NCI-H128 (cell line): Measurements from ENCODE around the gene PTPRK.

Experiments
- DNase-seq: peaks from one replicate; lab custom pipeline; 2025; ENCODE audit not compliant: unreplicated experiment; lab: John Stamatoyannopoulos, UW

PTPRK gene

GRCh38 chr6:128520436-128521281, at the start of gene PTPRK:
Gene PTPRK, minus strand, starts transcription at chr6:128520599. Its CDS starts 241 bp downstream, at chr6:128520358.
- peak; percentile 31 for DNase-seq

GRCh38 chr6:128567029-128567428, 46.6 kb upstream of the PTPRK start:
- DNase-seq: no peak

GRCh38 chr6:128560966-128561365, 40.6 kb upstream of the PTPRK start:
- DNase-seq: no peak

GRCh38 chr6:128558924-128559323, 38.5 kb upstream of the PTPRK start:
- no peak for DNase-seq

GRCh38 chr6:128558021-128558420, 37.6 kb upstream of the PTPRK start:
- DNase-seq: no peak

- no peak for DNase-seq
Observed at GRCh38 chr6:128557081-128557480, 36.7 kb upstream of the PTPRK start.

- DNase-seq: no peak
Observed at GRCh38 chr6:128554302-128554701, 33.9 kb upstream of the PTPRK start.

GRCh38 chr6:128541261-128541660, 20.9 kb upstream of the PTPRK start:
- DNase-seq: no peak

GRCh38 chr6:128538763-128539162, 18.4 kb upstream of the PTPRK start:
- no peak for DNase-seq

GRCh38 chr6:128532827-128533226, 12.4 kb upstream of the PTPRK start:
- no peak for DNase-seq

- DNase-seq: no peak
Observed at GRCh38 chr6:128532136-128532535, 11.7 kb upstream of the PTPRK start.

- no peak for DNase-seq
Observed at GRCh38 chr6:128531696-128532095, 11.3 kb upstream of the PTPRK start.

- DNase-seq: no peak
Observed at GRCh38 chr6:128528241-128528640, 7.8 kb upstream of the PTPRK start.

GRCh38 chr6:128527375-128527774, 7.0 kb upstream of the PTPRK start:
- no peak for DNase-seq

GRCh38 chr6:128526152-128526914, 5.9 kb upstream of the PTPRK start:
- DNase-seq: no peak

- no peak for DNase-seq
Observed at GRCh38 chr6:128525406-128525805, 5.0 kb upstream of the PTPRK start.

- DNase-seq: no peak
Observed at GRCh38 chr6:128521282-128521632, 858 bp upstream of the PTPRK start.

- no peak for DNase-seq
Observed at GRCh38 chr6:128519931-128520435, 416 bp downstream of the PTPRK start.

GRCh38 chr6:128519132-128519930, 1.1 kb downstream of the PTPRK start:
- peak; percentile 18 for DNase-seq

GRCh38 chr6:128518434-128519131, 1.8 kb downstream of the PTPRK start:
- DNase-seq: no peak

GRCh38 chr6:128517124-128517523, 3.3 kb downstream of the PTPRK start:
- DNase-seq: no peak
